Activated T-helper 17 cell treated with anti-CD3 and anti-CD28 coated beads, Interleukin-2, amount 50 U/mL, for 72 hours (primary cell): Measurements from ENCODE around the gene DLG2. TPM values are rescaled to one million over a fixed set of nuclear protein-coding genes. Genes with fewer than 3 reads are reported as not detected.
"Not testable (repeated sequence)": the region's sequence is repeated elsewhere in the genome, so short reads cannot be mapped to it uniquely, and the experiment has no call there.

ENCODE experiments used
- ATAC-seq: fragments of 150-1000 bp; cut with Tn5 transposase; replicated peaks from 2 replicates; pipeline ENCODE4 v1.10.0; 2021; ENCODE audit warnings: mild to moderate bottlenecking, moderate library complexity
- H3K27ac Mint-ChIP-seq: one replicate; pipeline ENCODE4 v1.8.0; 2022; ENCODE audit warnings: mixed read lengths
- H3K27me3 Mint-ChIP-seq: one replicate; pipeline ENCODE4 v1.8.0; 2022; ENCODE audit warnings: mixed read lengths
- H3K36me3 Mint-ChIP-seq: one replicate; pipeline ENCODE4 v1.8.0; 2022; ENCODE audit warnings: low read depth, mild to moderate bottlenecking, mixed read lengths
- H3K4me1 Mint-ChIP-seq: one replicate; pipeline ENCODE4 v1.8.0; 2022; ENCODE audit warnings: mixed read lengths
- H3K4me3 Mint-ChIP-seq: one replicate; pipeline ENCODE4 v1.8.0; 2022; ENCODE audit warnings: mild to moderate bottlenecking, mixed read lengths
- H3K9me3 Mint-ChIP-seq: one replicate; pipeline ENCODE4 v1.8.0; 2022; ENCODE audit warnings: mixed read lengths
- total RNA-seq, 2 donors: library from RNA; stranded (reverse); gene quantifications; one replicate each; pipeline ENCODE4 v1.2.3, GENCODE V29; 2022

The DLG2 gene
- total RNA-seq, 2 donors from 2014 or later = 1.5 to 1.9 TPM

DNA sequence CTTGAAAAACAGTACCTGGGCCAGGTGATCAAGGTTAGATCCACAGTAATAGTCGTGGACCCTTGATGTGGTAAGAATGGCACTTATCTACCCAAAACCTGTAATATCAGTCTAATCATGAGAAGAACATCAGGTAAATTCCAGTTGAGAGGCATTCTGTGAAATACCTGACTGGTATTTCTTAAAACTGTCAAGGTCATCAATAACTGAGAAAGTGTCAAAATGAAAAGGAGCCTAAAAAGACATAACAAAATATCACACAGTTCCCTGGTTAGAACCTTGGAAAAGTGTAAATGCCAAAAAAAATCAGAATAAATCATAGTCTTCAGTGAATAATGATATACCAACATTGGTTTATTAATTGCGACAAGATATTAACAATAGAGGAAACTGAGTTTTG lies 2185.5 kb downstream of the DLG2 start:
- Mint-ChIP-seq H3K36me3 (no peaks in the 10 kb centered on the region), H3K9me3 (no peaks in the 10 kb centered on the region), H3K27me3 (peaks cover 3% of the 10 kb centered on the region), H3K4me3 (no peak overlapping the region), H3K4me1 (no peaks in the 10 kb centered on the region), H3K27ac (no peak overlapping the region)
- ATAC-seq = no peak

DNA sequence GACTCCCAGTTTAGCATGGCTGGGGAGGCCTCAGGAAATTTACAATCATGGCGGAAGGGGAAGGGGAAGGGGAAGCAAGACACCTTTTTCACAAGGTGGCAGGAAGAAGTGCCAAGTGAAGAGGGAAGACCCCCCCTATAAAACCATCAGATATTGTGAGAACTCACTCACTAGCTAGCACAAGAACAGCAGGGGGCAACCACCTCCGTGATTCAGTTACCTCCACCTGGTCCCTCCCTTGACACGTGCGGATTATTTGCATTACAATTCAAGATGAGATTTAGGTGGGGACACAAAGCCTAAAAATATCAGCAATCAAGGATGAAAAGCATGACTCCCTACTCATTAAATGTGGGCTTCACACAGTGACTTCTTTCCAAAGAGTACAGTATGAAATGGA lies 2186.0 kb downstream of the DLG2 start:
- H3K27ac Mint-ChIP-seq = no peak overlapping the region
- H3K4me3 Mint-ChIP-seq = no peak overlapping the region
- no peaks in the 10 kb centered on the region for H3K4me1 Mint-ChIP-seq
- ATAC-seq = no peak
- H3K27me3 Mint-ChIP-seq = peaks cover 3% of the 10 kb centered on the region
- no peaks in the 10 kb centered on the region for H3K9me3 Mint-ChIP-seq
- H3K36me3 Mint-ChIP-seq = no peaks in the 10 kb centered on the region

DNA sequence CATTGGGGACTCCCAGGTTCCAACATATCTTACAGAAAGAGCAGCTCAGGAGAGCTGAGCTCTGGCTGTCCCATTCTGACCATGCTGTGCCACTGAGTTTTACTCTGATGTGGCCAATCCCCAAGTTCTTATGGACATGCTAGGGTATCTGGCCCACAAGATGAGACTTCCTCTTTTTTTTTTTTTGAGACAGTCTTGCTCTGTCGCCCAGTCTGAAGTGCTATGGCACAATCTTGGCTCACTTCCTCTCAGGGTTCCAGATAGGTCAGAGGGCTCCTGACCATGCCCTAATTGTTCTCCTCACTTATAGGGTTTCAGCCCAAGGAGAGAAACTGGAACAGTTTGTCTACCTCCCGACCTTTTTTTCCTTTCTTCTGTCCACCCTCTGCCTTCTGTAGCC lies 2188.7 kb downstream of the DLG2 start:
- ATAC-seq = no peak
- no peak overlapping the region for H3K27ac Mint-ChIP-seq
- H3K36me3 Mint-ChIP-seq = no peaks in the 10 kb centered on the region
- no peaks in the 10 kb centered on the region for H3K4me1 Mint-ChIP-seq
- no peaks in the 10 kb centered on the region for H3K9me3 Mint-ChIP-seq
- H3K4me3 Mint-ChIP-seq = no peak overlapping the region
- H3K27me3 Mint-ChIP-seq = peaks cover 3% of the 10 kb centered on the region

DNA sequence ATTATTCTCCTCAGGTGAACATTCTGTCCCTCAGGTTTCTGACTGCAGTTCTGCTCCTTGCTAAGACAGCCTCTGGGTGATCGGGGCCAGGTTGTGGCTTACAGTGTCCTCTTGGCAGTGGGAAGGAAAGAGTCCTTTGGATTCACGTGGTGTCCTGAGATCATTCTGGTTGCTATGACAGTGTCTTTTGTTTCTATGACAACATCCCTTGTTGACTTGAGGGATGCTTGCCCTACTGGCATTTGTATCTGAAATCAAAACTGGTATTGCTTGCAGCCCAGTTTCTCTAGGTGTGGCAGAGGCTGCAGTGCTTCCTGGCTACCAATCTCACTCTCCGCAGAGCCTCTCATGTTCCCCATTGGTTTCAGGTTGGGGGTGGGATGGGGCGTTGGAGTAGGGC lies 2189.2 kb downstream of the DLG2 start:
- H3K27ac Mint-ChIP-seq = no peak overlapping the region
- H3K4me3 Mint-ChIP-seq = no peak overlapping the region
- no peaks in the 10 kb centered on the region for H3K36me3 Mint-ChIP-seq
- no peaks in the 10 kb centered on the region for H3K9me3 Mint-ChIP-seq
- ATAC-seq = no peak
- H3K4me1 Mint-ChIP-seq = no peaks in the 10 kb centered on the region
- H3K27me3 Mint-ChIP-seq = peaks cover 3% of the 10 kb centered on the region

DNA sequence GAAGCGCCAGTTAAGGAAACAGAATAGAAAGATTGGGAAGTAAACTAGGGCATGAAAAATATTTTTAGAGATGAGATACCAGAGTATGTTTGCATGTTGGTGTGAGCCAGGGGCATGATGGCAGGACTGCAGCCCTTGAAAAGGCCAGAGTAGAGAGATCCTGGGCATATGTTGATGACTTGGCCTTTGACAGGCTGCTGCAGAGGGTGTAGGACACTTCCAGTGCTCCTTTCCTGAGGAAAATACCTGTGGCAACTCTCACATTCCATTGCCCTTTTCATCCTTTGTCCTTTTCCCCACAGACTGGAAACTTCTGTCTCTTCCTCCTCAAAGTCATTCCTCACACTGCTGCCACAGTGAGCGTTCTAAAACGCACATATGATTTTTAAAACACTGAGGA lies 2190.3 kb downstream of the DLG2 start:
- no peak overlapping the region for H3K27ac Mint-ChIP-seq
- H3K4me3 Mint-ChIP-seq = no peak overlapping the region
- H3K36me3 Mint-ChIP-seq = no peaks in the 10 kb centered on the region
- no peak for ATAC-seq
- H3K27me3 Mint-ChIP-seq = peaks cover 3% of the 10 kb centered on the region
- no peaks in the 10 kb centered on the region for H3K9me3 Mint-ChIP-seq
- H3K4me1 Mint-ChIP-seq = no peaks in the 10 kb centered on the region

DNA sequence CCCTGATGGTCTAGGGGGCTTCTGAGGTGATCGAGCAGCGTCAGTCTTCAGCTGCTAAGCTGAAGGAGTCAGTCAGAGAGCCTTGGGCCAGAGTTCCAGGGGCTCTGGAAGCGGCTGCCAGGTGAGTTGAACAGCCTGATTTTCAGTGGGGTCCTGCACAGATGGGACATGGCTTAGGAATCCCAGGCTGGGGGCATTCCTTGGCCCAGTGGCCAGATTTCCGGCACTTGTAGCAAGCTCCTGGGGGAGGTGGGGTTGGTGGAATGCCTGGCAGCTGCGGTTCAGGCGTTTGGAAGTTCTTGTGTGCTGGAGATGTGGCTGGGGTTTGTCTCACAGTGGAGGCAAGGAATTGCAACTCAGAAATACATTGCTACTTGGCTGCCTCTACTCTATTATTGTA lies 2192.3 kb downstream of the DLG2 start:
- not testable (repeated sequence) for ATAC-seq, H3K27me3 Mint-ChIP-seq

DNA sequence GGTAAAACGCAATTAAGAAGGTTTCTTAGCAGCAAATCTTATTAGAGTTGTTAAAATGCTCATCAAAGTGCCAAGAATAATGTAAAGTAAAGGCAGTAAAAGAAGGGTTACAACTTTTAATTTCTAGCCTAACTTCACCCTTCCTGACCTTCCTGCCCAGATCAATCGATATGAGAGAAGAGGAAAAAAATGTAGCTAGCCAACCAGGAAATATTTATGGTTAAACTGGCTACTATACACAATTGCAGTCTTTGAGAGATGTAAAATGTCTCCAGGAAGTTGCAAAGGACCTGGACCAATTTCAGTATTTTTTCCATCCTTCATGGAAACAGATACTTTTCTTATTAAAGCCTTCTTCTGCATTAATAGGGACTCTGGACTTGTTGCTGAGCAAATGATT lies 2199.2 kb downstream of the DLG2 start:
- no peak overlapping the region for H3K4me3 Mint-ChIP-seq
- no peak for ATAC-seq
- no peaks in the 10 kb centered on the region for H3K36me3 Mint-ChIP-seq
- peaks cover 7% of the 10 kb centered on the region for H3K9me3 Mint-ChIP-seq
- H3K4me1 Mint-ChIP-seq = no peaks in the 10 kb centered on the region
- peaks cover 3% of the 10 kb centered on the region for H3K27me3 Mint-ChIP-seq
- H3K27ac Mint-ChIP-seq = no peak overlapping the region

More for the DNA sequence above, 2192.3 kb downstream of the DLG2 start:
- H3K4me1 Mint-ChIP-seq, H3K27ac Mint-ChIP-seq, H3K36me3 Mint-ChIP-seq, H3K4me3 Mint-ChIP-seq, H3K9me3 Mint-ChIP-seq: not testable (repeated sequence)

DNA sequence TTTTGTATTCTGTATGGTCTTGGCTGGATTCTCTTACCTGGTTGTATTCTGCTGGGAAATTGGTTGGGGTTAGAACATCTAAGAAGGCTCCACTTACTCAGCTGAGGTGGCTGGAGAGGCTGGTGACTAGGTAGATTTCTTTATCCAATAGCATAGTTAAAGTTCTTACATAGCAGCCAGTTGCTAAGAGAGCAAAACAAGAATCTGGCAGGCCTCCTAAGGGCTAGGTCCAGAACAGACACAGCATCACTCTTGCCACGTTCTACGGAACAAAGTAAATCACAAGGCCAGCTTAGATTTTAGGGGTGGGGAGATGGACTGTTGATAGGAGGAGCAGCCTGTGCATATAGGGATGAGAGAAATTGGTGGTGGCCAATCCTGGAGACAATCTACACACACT lies 2199.6 kb downstream of the DLG2 start:
- Mint-ChIP-seq H3K27ac (no peak overlapping the region), H3K4me3 (no peak overlapping the region), H3K27me3 (peaks cover 5% of the 10 kb centered on the region), H3K36me3 (no peaks in the 10 kb centered on the region), H3K9me3 (peaks cover 10% of the 10 kb centered on the region), H3K4me1 (no peaks in the 10 kb centered on the region)
- ATAC-seq = no peak

DNA sequence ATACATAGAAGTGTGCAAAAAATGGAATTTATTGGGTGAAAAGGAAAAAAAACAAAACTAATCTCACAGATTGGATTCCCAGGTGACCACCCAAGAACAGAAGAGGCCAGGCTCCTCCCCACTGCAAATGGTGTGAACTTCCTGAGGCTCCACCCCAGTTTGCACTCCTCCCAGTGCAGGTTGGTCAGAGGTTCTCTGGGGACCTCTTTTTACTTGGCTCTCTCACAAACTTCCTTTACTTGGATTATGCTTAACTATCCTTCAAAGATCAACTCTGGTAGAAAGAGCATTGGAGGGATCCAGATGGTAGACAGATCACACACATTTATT lies 2202.0 kb downstream of the DLG2 start:
- no peaks in the 10 kb centered on the region for H3K36me3 Mint-ChIP-seq
- no peak overlapping the region for H3K27ac Mint-ChIP-seq
- ATAC-seq = no peak
- peaks cover 7% of the 10 kb centered on the region for H3K27me3 Mint-ChIP-seq
- H3K9me3 Mint-ChIP-seq = peaks cover 20% of the 10 kb centered on the region
- H3K4me1 Mint-ChIP-seq = no peaks in the 10 kb centered on the region
- H3K4me3 Mint-ChIP-seq = no peak overlapping the region

DNA sequence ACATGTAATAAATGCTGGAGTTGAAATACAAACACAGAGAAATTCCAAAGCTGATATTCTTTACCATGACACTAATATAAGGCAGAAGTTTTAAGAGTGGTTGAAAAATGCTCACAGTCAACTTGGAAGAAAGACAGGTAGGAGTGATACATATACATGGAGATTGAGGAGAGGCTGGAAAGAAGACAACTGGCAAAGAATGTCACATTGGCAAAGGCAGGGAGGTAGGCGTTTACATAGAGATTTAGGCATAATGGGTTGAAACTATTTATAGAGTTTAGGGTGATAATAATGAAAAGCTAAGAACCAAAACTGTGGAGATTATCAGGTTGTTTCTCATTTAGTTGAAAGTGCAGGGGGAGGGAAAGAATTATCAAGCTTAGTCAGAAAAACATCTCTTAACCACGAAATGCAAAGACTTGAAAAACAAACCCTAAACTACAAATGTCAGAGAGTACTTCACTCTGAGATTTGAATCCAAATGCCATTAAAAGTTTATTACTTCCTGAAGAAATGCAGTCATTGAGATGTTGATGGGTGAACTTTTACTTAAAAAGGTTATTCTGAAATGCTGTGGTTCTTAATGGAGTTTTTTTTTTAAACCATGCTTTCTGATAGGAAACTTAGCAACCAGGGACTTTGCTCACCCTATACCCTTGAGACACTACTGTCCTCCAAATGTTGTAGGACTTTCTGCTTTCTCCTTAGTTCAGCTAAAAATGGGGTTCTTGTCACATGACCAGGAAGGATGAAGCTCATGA lies 2202.6 kb downstream of the DLG2 start:
- H3K9me3 Mint-ChIP-seq = peaks cover 20% of the 10 kb centered on the region
- no peak overlapping the region for H3K4me3 Mint-ChIP-seq
- no peaks in the 10 kb centered on the region for H3K4me1 Mint-ChIP-seq
- H3K27me3 Mint-ChIP-seq = peaks cover 7% of the 10 kb centered on the region
- ATAC-seq = no peak
- no peak overlapping the region for H3K27ac Mint-ChIP-seq
- no peaks in the 10 kb centered on the region for H3K36me3 Mint-ChIP-seq

DNA sequence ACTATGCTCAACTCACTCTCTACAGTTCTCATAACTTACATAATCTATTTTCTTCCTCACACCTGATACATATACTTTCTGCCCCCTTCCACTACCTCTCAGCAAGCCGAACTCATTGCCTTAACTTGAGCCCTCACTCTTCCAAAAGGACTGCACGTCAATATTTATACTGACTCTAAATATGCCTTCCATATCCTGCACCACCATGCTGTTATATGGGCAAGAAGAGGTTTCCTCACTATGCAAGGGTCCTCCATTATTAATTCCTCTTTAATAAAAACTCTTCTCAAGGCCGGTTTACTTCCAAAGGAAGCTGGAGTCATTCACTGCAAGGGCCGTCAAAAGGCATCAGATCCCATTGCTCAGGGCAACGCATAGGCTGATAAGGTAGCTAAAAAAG lies 2204.5 kb downstream of the DLG2 start:
- H3K27me3 Mint-ChIP-seq, H3K4me3 Mint-ChIP-seq, H3K4me1 Mint-ChIP-seq, H3K27ac Mint-ChIP-seq, H3K36me3 Mint-ChIP-seq, ATAC-seq: not testable (repeated sequence)
- peaks cover 20% of the 10 kb centered on the region for H3K9me3 Mint-ChIP-seq

DNA sequence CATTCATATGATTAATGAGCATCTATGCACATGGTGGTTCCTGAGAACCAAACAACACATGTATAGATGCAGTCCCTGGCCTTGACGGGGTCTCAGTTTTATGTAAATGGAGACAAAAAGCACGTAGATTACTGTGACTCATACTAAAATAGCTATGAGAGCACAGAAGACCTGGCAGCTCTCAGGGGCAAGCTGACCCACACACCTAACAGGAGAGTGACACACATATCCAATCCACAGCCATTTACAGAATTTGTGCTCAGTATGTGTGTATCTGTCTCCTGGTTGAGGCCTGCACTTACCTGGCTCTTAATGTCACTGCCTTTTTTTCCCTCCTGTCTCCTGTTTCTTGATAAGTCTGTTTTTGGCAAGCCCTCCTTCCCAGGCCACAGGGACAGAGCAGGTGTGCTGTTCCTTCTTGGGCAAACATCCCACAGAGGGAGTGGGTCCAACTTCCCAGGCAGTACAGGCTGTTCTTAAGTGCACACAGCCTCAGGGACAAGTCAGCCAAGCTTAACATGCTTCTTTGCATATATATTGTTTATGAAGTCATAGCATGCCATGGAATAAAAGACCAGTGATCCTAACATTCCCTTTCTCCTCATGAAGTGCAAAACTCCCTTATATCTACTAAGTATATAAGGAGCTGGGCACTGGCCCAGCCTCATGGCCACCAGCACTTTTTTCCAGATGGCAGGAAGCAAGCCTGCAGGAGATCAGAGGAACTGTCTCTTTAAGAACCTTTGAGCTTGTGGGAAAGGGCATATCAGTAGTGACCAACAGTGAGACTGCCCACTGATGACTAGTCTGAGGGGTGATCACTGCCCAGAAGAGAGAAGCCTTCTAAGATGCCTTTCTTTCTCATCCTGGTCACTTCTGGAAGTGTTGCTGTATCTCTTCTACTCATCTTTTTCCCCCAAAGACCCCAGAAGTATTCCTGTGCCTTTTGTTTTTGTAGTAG lies 2216.3 kb downstream of the DLG2 start:
- peaks cover 3% of the 10 kb centered on the region for H3K9me3 Mint-ChIP-seq
- H3K27me3 Mint-ChIP-seq = no peaks in the 10 kb centered on the region
- ATAC-seq = no peak
- no peak overlapping the region for H3K27ac Mint-ChIP-seq
- no peak overlapping the region for H3K4me3 Mint-ChIP-seq
- no peaks in the 10 kb centered on the region for H3K36me3 Mint-ChIP-seq
- no peaks in the 10 kb centered on the region for H3K4me1 Mint-ChIP-seq

DNA sequence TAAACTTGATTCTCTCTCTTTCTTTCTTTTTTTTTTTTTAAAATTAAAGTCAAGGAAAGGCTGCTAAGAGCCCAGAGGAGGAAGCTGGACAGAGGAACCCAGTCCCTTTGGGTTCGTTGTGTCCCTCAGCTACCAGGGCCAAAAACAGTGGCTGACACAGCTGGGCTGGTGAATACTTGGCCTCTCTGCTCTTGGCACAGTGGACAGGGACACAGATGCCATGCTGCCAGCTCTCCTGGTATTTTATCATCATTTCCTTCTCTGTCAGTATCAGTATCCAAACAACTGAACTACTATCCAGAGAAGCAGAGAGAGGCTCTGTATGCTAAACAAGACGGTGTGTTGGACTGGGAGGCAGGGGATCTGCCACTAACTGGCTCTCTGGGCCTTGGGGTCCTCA lies 2217.3 kb downstream of the DLG2 start:
- Mint-ChIP-seq H3K27ac (no peak overlapping the region), H3K4me1 (no peaks in the 10 kb centered on the region), H3K9me3 (peaks cover 3% of the 10 kb centered on the region), H3K36me3 (no peaks in the 10 kb centered on the region), H3K27me3 (no peaks in the 10 kb centered on the region), H3K4me3 (no peak overlapping the region)
- ATAC-seq = no peak

DNA sequence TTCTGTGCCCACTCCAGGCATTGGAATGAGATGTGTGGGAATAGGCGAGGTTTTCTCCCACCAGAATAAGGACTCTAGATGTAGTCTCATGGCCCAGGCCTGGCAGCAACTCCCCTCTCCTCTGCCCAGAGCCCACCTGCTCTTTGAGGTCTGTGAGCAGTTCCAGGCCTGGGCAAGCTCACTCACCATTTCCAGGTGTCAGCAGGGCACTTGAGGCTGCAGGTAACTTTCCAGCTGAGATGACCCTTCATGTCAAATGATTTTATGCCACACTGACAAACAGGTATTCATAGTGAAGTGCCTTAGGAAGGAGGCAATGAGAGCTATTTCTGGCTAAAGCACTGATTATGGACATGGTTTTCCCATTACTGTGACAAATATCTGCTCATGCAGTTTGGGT lies 2217.7 kb downstream of the DLG2 start:
- ATAC-seq = no peak
- no peaks in the 10 kb centered on the region for H3K36me3 Mint-ChIP-seq

DNA sequence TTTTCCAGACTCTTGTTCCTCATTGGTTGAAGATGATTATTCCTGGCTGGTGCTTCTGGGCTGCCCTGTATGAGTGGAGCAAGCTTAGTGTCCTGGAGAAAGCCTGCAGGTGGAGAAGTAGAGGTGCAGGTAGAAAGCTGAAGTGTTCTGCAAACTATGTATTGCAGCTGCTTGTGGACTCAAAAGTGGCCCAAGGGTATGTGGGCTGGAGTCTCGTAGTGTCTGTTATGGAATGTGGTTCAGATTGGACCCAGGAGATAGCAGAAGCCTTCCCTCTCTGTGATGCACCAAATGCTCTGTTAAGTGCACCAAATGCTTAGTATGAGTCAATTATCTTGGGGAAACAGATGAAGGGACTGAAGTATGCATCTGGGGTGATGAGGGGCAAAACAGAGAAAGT lies 2218.2 kb downstream of the DLG2 start:
- Mint-ChIP-seq H3K27me3 (no peaks in the 10 kb centered on the region), H3K9me3 (peaks cover 4% of the 10 kb centered on the region), H3K27ac (no peak overlapping the region), H3K36me3 (no peaks in the 10 kb centered on the region), H3K4me1 (no peaks in the 10 kb centered on the region), H3K4me3 (no peak overlapping the region)
- no peak for ATAC-seq

More for the DNA sequence above, 2217.7 kb downstream of the DLG2 start:
- Mint-ChIP-seq H3K27ac (no peak overlapping the region), H3K4me1 (no peaks in the 10 kb centered on the region), H3K27me3 (no peaks in the 10 kb centered on the region), H3K9me3 (peaks cover 4% of the 10 kb centered on the region), H3K4me3 (no peak overlapping the region)
